Transverse colon (tissue), 4 donors: ENCODE results near the gene GNG3. TPM values are rescaled to one million over a fixed set of nuclear protein-coding genes. Genes with fewer than 3 reads are reported as not detected.

Source experiments
- DNase-seq: peaks from one replicate; pipeline ENCODE4 v3.0.0-alpha.2; 2019
- H3K27ac ChIP-seq, 4 donors: fragments of 200-600 bp; sonication (generic); 2 replicates each; pipeline ENCODE4 v1.5.1; 2016 to 2018; ENCODE audit warnings: inconsistent platforms in 4 of 4
- H3K27me3 ChIP-seq: fragments of 200-600 bp; sonication (generic); 2 replicates; pipeline ENCODE4 v1.5.1; 2017; ENCODE audit warnings: inconsistent platforms
- H3K36me3 ChIP-seq, 4 donors: fragments of 200-600 bp; sonication (generic); 2 replicates each; pipeline ENCODE4 v1.5.1; 2017 to 2019; ENCODE audit warnings: inconsistent platforms in 4 of 4
- H3K4me1 ChIP-seq, 4 donors: fragments of 200-600 bp; sonication (generic); 2 replicates each; pipeline ENCODE4 v1.5.1; 2017 to 2020; ENCODE audit warnings: inconsistent platforms in 4 of 4
- H3K4me3 ChIP-seq, 4 donors: fragments of 200-600 bp; sonication (generic); 1 replicate in 1 of 4; 2 replicates in 3 of 4; pipeline versions ENCODE4 v1.5.1 to v1.6.1; 2017 to 2019; ENCODE audit warnings: inconsistent platforms in 4 of 4
- H3K9me3 ChIP-seq, 2 donors: fragments of 200-600 bp; sonication (generic); 2 replicates each; pipeline ENCODE4 v1.5.1; 2017 to 2019; ENCODE audit warnings: inconsistent platforms in 2 of 2
- CTCF ChIP-seq, 5 experiments: fragments of 200-600 bp in 3 of 5; fragments of 450-650 bp in 2 of 5; sonication (generic) in 3 of 5; IDR thresholded peaks; 1 replicate in 2 of 5; 2 replicates in 3 of 5; pipeline ENCODE4 v1.5.1; 2016 to 2017; ENCODE audit warnings: antibody characterized with exemption in 5 of 5, inconsistent platforms in 3 of 5, mild to moderate bottlenecking in 2 of 5, moderate library complexity in 1 of 5
- EP300 ChIP-seq: sonication (generic); formaldehyde crosslinking; IDR thresholded peaks from one replicate; pipeline ENCODE4 v1.6.1; 2017; ENCODE audit warnings: antibody characterized with exemption, low read depth
- POLR2A ChIP-seq: fragments of 450-650 bp; IDR thresholded peaks from one replicate; pipeline ENCODE4 v1.6.1; 2016; ENCODE audit warnings: antibody characterized with exemption, mild to moderate bottlenecking, moderate library complexity
- POLR2AphosphoS5 ChIP-seq, 3 donors: sonication (generic); formaldehyde crosslinking; IDR thresholded peaks; one replicate each; pipeline ENCODE4 v1.6.1; 2016; ENCODE audit warnings: antibody characterized with exemption in 3 of 3
- WGBS, 2 donors: methylation state at CpG; one replicate each; pipeline ENCODE4 v1.1.5; 2018; ENCODE audit warnings: low coverage in 1 of 2; 5-methylcytosine and 5-hydroxymethylcytosine counted together
- in situ Hi-C, 4 donors: fragments of 200-750 bp; cut with MboI; loops; one replicate each; pipeline versions ENCODE4 v1.15.0 to v1.15.1; 2017; ENCODE audit warnings: low sequenced_read_pairs in 3 of 4, low pct_ligation_motif_present in 1 of 4, low pct_unique_long_range_greater_than_20kb in 1 of 4
- intact Hi-C: fragments of 100-400 bp; cut with DNase I; formaldehyde crosslinking; loops from one replicate; pipeline ENCODE4 v1.15.1; 2023; ENCODE audit warnings: low total_unique reads
- total RNA-seq, 4 donors: library from RNA; depleted of rRNA; stranded (reverse); fragments of >200 nt; gene quantifications; one replicate each; pipeline ENCODE4 v1.1.0, GENCODE V29; 2016

Gene GNG3
- total RNA-seq, 4 donors from 2014 or later, result 0.64 TPM; not detected in 3

- DNase-seq, result peak; percentile 96
- H3K27ac ChIP-seq, result peak overlapping the region; percentile 85 to 92 (median 90)
- TF ChIP-seq POLR2A, result peak; percentile 65
- no peak for TF ChIP-seq CTCF (IDR thresholded peaks at IDR 0.05)
- peak; percentile 65 to 82 (median 75) for TF ChIP-seq POLR2AphosphoS5 (IDR thresholded peaks at IDR 0.05)
- H3K36me3 ChIP-seq, result peaks cover 0 to 3% (median 0%) of the 10 kb centered on the region in 4 donors
- H3K4me3 ChIP-seq, result peak overlapping the region; percentile 57 to 70 (median 64)
- intact Hi-C loops, result no loop called here
- H3K4me1 ChIP-seq, result peaks cover 31 to 44% (median 36%) of the 10 kb centered on the region in 4 donors
- in situ Hi-C loops, result no loop called here
- H3K27me3 ChIP-seq, result no peaks in the 10 kb centered on the region
- 0 to 5% methylated on average over 3 to 45 of the region's 73 CpGs for WGBS, 2 donors
- H3K9me3 ChIP-seq, result no peaks in the 10 kb centered on the region
Observed at GRCh38 chr11:62705880-62706849, 1.3 kb upstream of the GNG3 start.

- TF ChIP-seq CTCF (IDR thresholded peaks at IDR 0.05) (no peak), POLR2A (no peak), EP300 (no peak), POLR2AphosphoS5 (IDR thresholded peaks at IDR 0.05) (no peak)
- no peak for DNase-seq
- 72 to 83% methylated on average over 7 to 8 of the region's 8 CpGs for WGBS, 2 donors
- Histone ChIP-seq H3K27me3 (no peaks in the 10 kb centered on the region), H3K27ac (peak overlapping the region; percentile 85 to 92 (median 90)), H3K4me1 (peaks cover 31 to 44% (median 36%) of the 10 kb centered on the region in 4 donors), H3K36me3 (peaks cover 0 to 7% (median 0%) of the 10 kb centered on the region in 4 donors), H3K4me3 (peak overlapping the region; percentile 57 to 70 (median 64)), H3K9me3 (no peaks in the 10 kb centered on the region)
- intact Hi-C loops (no loop called here), in situ Hi-C loops (no loop called here)
Observed at GRCh38 chr11:62706850-62707247, 627 bp upstream of the GNG3 start.

- no peak for TF ChIP-seq POLR2AphosphoS5 (IDR thresholded peaks at IDR 0.05)
- intact Hi-C loops, result no loop called here
- no peak for DNase-seq
- WGBS, 2 donors, result 60 to 86% methylated on average over 1 to 5 of the region's 5 CpGs
- H3K4me1 ChIP-seq, result peaks cover 33 to 53% (median 40%) of the 10 kb centered on the region in 4 donors
- in situ Hi-C loops, result no loop called here
- no peaks in the 10 kb centered on the region for H3K27me3 ChIP-seq
- H3K9me3 ChIP-seq, result no peaks in the 10 kb centered on the region
- peaks cover 0 to 10% (median 0%) of the 10 kb centered on the region in 4 donors for H3K36me3 ChIP-seq
- H3K27ac ChIP-seq, result peak overlapping the region; percentile 93 to 98 (median 96)
- peak overlapping the region in 2 of 4 donors; percentile 50 to 71 for H3K4me3 ChIP-seq
Observed at GRCh38 chr11:62708392-62708791, 916 bp downstream of the GNG3 start.

- 0 to 2% methylated on average over 2 to 7 of the region's 7 CpGs for WGBS, 2 donors
- H3K4me3 ChIP-seq, result peak overlapping the region; percentile 30 to 71 (median 51)
- H3K27me3 ChIP-seq, result no peaks in the 10 kb centered on the region
- no peaks in the 10 kb centered on the region for H3K9me3 ChIP-seq
- in situ Hi-C loops, result no loop called here
- peak overlapping the region; percentile 93 to 98 (median 96) for H3K27ac ChIP-seq
- peak; percentile 54 for DNase-seq
- H3K4me1 ChIP-seq, result peaks cover 33 to 57% (median 40%) of the 10 kb centered on the region in 4 donors
- intact Hi-C loops, result no loop called here
- peaks cover 0 to 14% (median 0%) of the 10 kb centered on the region in 4 donors for H3K36me3 ChIP-seq
- TF ChIP-seq EP300 (no peak), CTCF (IDR thresholded peaks at IDR 0.05) (no peak), POLR2AphosphoS5 (IDR thresholded peaks at IDR 0.05) (no peak)
Observed at GRCh38 chr11:62708793-62709192, 1.3 kb downstream of the GNG3 start.
